IMR-90 (cell line): ENCODE data around the gene SESN3. TPM values are rescaled to one million over a fixed set of nuclear protein-coding genes. Genes with fewer than 3 reads are reported as not detected.

Experiments
- ATAC-seq: fragments of 200-7000 bp; cut with Tn5 transposase; 2 replicates; pipeline ENCODE4 v1.9.1; 2020; ENCODE audit warnings: low read depth, mild to moderate bottlenecking, moderate library complexity
- BruUV-seq: library from RNA; stranded (reverse); fragments of 400-500 nt; replicated peaks from 2 replicates; lab custom pipeline; 2021; lab: Mats Ljungman, UMichigan
- CTCF ChIA-PET: fragments of 300-600 bp; formaldehyde crosslinking; extraction: SDS; loops from one replicate; lab custom pipeline; 2021; ENCODE audit warnings: antibody characterized with exemption; lab: Yijun Ruan, JAX
- POLR2A ChIA-PET: fragments of 300-600 bp; sonication (Branson Sonifier 250); formaldehyde crosslinking; loops from one replicate; lab custom pipeline; 2022; ENCODE audit warnings: antibody characterized with exemption; ENCODE audit not compliant: unreplicated experiment; lab: Charles Lee
- DNase-seq: peaks from one replicate; pipeline ENCODE4 v3.0.0; 2013
- H2AFZ ChIP-seq: replicated peaks from 2 replicates; pipeline ENCODE3; 2013; ENCODE audit warnings: low read length, mild to moderate bottlenecking; ENCODE audit not compliant: poor library complexity
- H2AK5ac ChIP-seq: 2 replicates; pipeline ENCODE4 v1.6.1; 2013; ENCODE audit warnings: low read depth, low read length, inconsistent platforms
- H2AK9ac ChIP-seq: replicated peaks from 2 replicates; pipeline ENCODE3; 2013; ENCODE audit warnings: mild to moderate bottlenecking, low read depth, low read length, moderate library complexity; ENCODE audit not compliant: poor library complexity
- H2BK120ac ChIP-seq: 2 replicates; pipeline ENCODE4 v1.6.1; 2013; ENCODE audit warnings: low read depth, low read length, inconsistent platforms
- H2BK15ac ChIP-seq: 3 replicates; pipeline ENCODE4 v1.6.1; 2013; ENCODE audit warnings: low read depth, low read length, inconsistent platforms
- H2BK20ac ChIP-seq: 2 replicates; pipeline ENCODE4 v1.6.1; 2013; ENCODE audit warnings: low read depth, mild to moderate bottlenecking, inconsistent platforms, low read length, moderate library complexity
- H2BK5ac ChIP-seq: 2 replicates; pipeline ENCODE4 v1.6.1; 2013; ENCODE audit warnings: mild to moderate bottlenecking, low read depth, low read length, inconsistent platforms; ENCODE audit not compliant: poor library complexity, severe bottlenecking
- H3K14ac ChIP-seq: replicated peaks from 2 replicates; pipeline ENCODE4 v1.6.1; 2013; ENCODE audit warnings: low read depth, low read length, inconsistent platforms
- H3K18ac ChIP-seq: 2 replicates; pipeline ENCODE4 v1.6.1; 2013; ENCODE audit warnings: low read depth, low read length, control low read depth
- H3K23ac ChIP-seq: 2 replicates; pipeline ENCODE4 v1.6.1; 2013; ENCODE audit warnings: low read depth, low read length, inconsistent platforms
- H3K27ac ChIP-seq: 2 replicates; pipeline ENCODE4 v1.5.1; 2013; ENCODE audit warnings: mild to moderate bottlenecking, control low read depth, low read length; ENCODE audit not compliant: insufficient read depth
- H3K27me3 ChIP-seq: 2 replicates; pipeline ENCODE4 v1.6.1; 2013; ENCODE audit warnings: low read length; ENCODE audit not compliant: control insufficient read depth, insufficient read depth
- H3K36me3 ChIP-seq: 2 replicates; pipeline ENCODE4 v1.6.1; 2013; ENCODE audit warnings: low read length, mixed read lengths; ENCODE audit not compliant: control insufficient read depth, insufficient read depth
- H3K4ac ChIP-seq: 2 replicates; pipeline ENCODE4 v1.6.1; 2013; ENCODE audit warnings: low read depth, low read length, inconsistent platforms
- H3K4me1 ChIP-seq: 2 replicates; pipeline ENCODE4 v1.6.1; 2013; ENCODE audit warnings: low read length, mixed read lengths; ENCODE audit not compliant: control insufficient read depth, insufficient read depth
- H3K4me2 ChIP-seq: 2 replicates; pipeline ENCODE4 v1.6.1; 2013; ENCODE audit warnings: low read depth, mild to moderate bottlenecking, control low read depth, low read length, moderate library complexity
- H3K4me3 ChIP-seq: 2 replicates; pipeline ENCODE4 v1.5.1; 2013; ENCODE audit warnings: low read depth, mild to moderate bottlenecking, control low read depth, low read length, moderate library complexity; ENCODE audit not compliant: insufficient read depth
- H3K56ac ChIP-seq: 2 replicates; pipeline ENCODE4 v1.6.1; 2013; ENCODE audit warnings: low read length, inconsistent platforms; ENCODE audit not compliant: insufficient read depth; ENCODE audit errors: extremely low read depth
- H3K79me1 ChIP-seq, 2 experiments: 2 replicates each; pipeline ENCODE4 v1.6.1; 2013; ENCODE audit warnings: low read length in 2 of 2, inconsistent platforms in 1 of 2, low read depth in 1 of 2
- H3K9ac ChIP-seq: 2 replicates; pipeline ENCODE4 v1.6.1; 2013; ENCODE audit warnings: low read depth, low read length, control low read depth
- H3K9me1 ChIP-seq: 2 replicates; pipeline ENCODE4 v1.6.1; 2013; ENCODE audit warnings: low read length, inconsistent platforms; ENCODE audit not compliant: insufficient read depth
- H3K9me3 ChIP-seq: 2 replicates; pipeline ENCODE4 v1.6.1; 2013; ENCODE audit warnings: low read length; ENCODE audit not compliant: control insufficient read depth, insufficient read depth
- H4K20me1 ChIP-seq: 2 replicates; pipeline ENCODE4 v1.6.1; 2013; ENCODE audit warnings: low read length, inconsistent platforms; ENCODE audit not compliant: insufficient read depth
- H4K5ac ChIP-seq: 2 replicates; pipeline ENCODE4 v1.6.1; 2013; ENCODE audit warnings: mild to moderate bottlenecking, low read depth, low read length, control low read depth
- H4K8ac ChIP-seq, 2 experiments: 2 replicates each; pipeline ENCODE4 v1.6.1; 2013; ENCODE audit warnings: low read depth in 2 of 2, low read length in 2 of 2, control low read depth in 1 of 2, inconsistent platforms in 1 of 2
- H4K91ac ChIP-seq: 2 replicates; pipeline ENCODE4 v1.6.1; 2013; ENCODE audit warnings: low read depth, low read length, inconsistent platforms; ENCODE audit not compliant: insufficient read depth
- MXI1 ChIP-seq: IDR thresholded peaks from 2 replicates; pipeline ENCODE4 v1.6.1; 2012; ENCODE audit warnings: low read depth, mild to moderate bottlenecking, low read length, moderate library complexity, borderline replicate concordance
- RCOR1 ChIP-seq: IDR thresholded peaks from 2 replicates; pipeline ENCODE4 v1.6.1; 2012; ENCODE audit warnings: mild to moderate bottlenecking, low read length, improper control_type of control experiment; ENCODE audit not compliant: insufficient replicate concordance
- RFX5 ChIP-seq: IDR thresholded peaks from 2 replicates; pipeline ENCODE4 v1.8.0; 2012; ENCODE audit warnings: low read depth, mild to moderate bottlenecking, low read length, moderate library complexity
- SMC3 ChIP-seq: fragments of 150-350 bp; IDR thresholded peaks from 2 replicates; pipeline ENCODE4 v1.6.1; 2016; ENCODE audit warnings: low read depth, mild to moderate bottlenecking, antibody characterized with exemption, low read length, moderate library complexity
- WGBS, 2 experiments: methylation state at CpG; one replicate each; pipeline versions ENCODE4 v1.1.5 to v1.1.7; 2013; ENCODE audit warnings: missing lambda C conversion rate in 2 of 2; ENCODE audit not compliant: insufficient read length in 1 of 2; ENCODE audit errors: extremely low coverage in 2 of 2; 5-methylcytosine and 5-hydroxymethylcytosine counted together
- dilution Hi-C: fragments of 300-500 bp; cut with HindIII; formaldehyde crosslinking; loops from one replicate; pipeline ENCODE4 v1.14.3; 2018; ENCODE audit warnings: low sequenced_read_pairs; ENCODE audit not compliant: unreplicated experiment
- in situ Hi-C: fragments of 300-500 bp; cut with MboI; formaldehyde crosslinking; loops from 3 replicates; pipeline ENCODE4 v1.14.3; 2019; ENCODE audit warnings: low sequenced_read_pairs, inconsistent platforms, mixed read lengths
- intact Hi-C: fragments of 100-400 bp; cut with micrococcal nuclease; formaldehyde crosslinking; loops from 2 replicates; pipeline ENCODE4 v1.10.0; 2022
- polyA plus RNA-seq, 3 experiments: library from polyadenylated mRNA; depleted of rRNA; stranded (reverse); fragments of >200 nt; gene quantifications; 2 replicates each; pipeline ENCODE4 v1.2.3, GENCODE V29; 2012; ENCODE audit warnings: low replicate concordance in 1 of 3
- total RNA-seq: library from RNA; depleted of rRNA; stranded (reverse); fragments of >200 nt; gene quantifications from 2 replicates; pipeline ENCODE4 v1.2.3, GENCODE V29; 2012

SESN3 gene
- total and polyA plus RNA-seq, 2 of the 4 experiments (the other 2 are of a cell fraction) = 2.0 to 7.7 TPM

- Histone ChIP-seq H4K20me1 (no peaks in the 10 kb centered on the region), H2BK5ac (no peak overlapping the region), H3K4ac (no peak overlapping the region), H2AK5ac (no peak overlapping the region), H3K79me1 (no peaks in the 10 kb centered on the region), H3K23ac (no peak overlapping the region; the same call in 1 of the 2 replicates), H4K5ac (no peak overlapping the region; the same call in 1 of the 2 replicates), H3K9ac (peak overlapping the region; percentile 38; the same call in 1 of the 2 replicates), H4K91ac (no peak overlapping the region), H3K9me1 (no peaks in the 10 kb centered on the region), H2AFZ (peak overlapping the region; percentile 25), H3K18ac (peak overlapping the region; percentile 9; the same call in 1 of the 2 replicates), H3K4me2 (peak overlapping the region; percentile 89), H3K27me3 (no peaks in the 10 kb centered on the region; the same call in 1 of the 2 replicates), H2BK120ac (no peak overlapping the region), H3K9me3 (no peaks in the 10 kb centered on the region), H2BK20ac (no peak overlapping the region), H3K36me3 (no peaks in the 10 kb centered on the region), H3K56ac (no peak overlapping the region), H2BK15ac (no peak overlapping the region), H2AK9ac (no peak overlapping the region), H3K27ac (peak overlapping the region; percentile 81; the same call in 1 of the 2 replicates), H3K4me3 (peak overlapping the region; percentile 38), H3K4me1 (no peaks in the 10 kb centered on the region), H3K14ac (0 out of 2 replicates have a peak overlapping the region, but pooled peaks have one; percentile 13), H4K8ac (peak overlapping the region in 1 of 2 experiments; percentile 17; a peak in 1 of 4 replicates)
- DNase-seq = no peak
- TF ChIP-seq MXI1 (no peak), RCOR1 (no peak), RFX5 (no peak), SMC3 (no peak)
- no peak for ATAC-seq
- BruUV-seq = no TSS peak
- ChIA-PET POLR2A (no interaction called here), CTCF (interaction anchor here (0.6 to 1.5 kb wide), 3 partner anchors 29 to 474 kb away, joined by 3 to 7 read pairs (median 4); no protein-coding TSS in a partner anchor)
- WGBS, 2 experiments = 7% methylated on average over 14 of the region's 35 CpGs; no CpG with 5 or more reads in 1 of the 2 experiments
- intact Hi-C loops = loop anchor here (1.0 kb wide), 1 partner anchor 81 kb away; no protein-coding TSS in a partner anchor
- dilution Hi-C loops = no loop called here
- in situ Hi-C loops = no loop called here
Observed at GRCh38 chr11:95231881-95232605, 1.0 kb upstream of the SESN3 start.
